Pancreas (tissue), 10 donors: Measurements from ENCODE around the gene CCT4. TPM values are rescaled to one million over a fixed set of nuclear protein-coding genes. Genes with fewer than 3 reads are reported as not detected.
A peak's percentile ranks its signal among the peaks of the same experiment; 100 is the strongest.

Source experiments
- ATAC-seq, 4 donors: fragments of 200-7000 bp; cut with Tn5 transposase; one replicate each; pipeline versions ENCODE4 v1.8.0 to v1.9.1; 2020; ENCODE audit warnings: mild to moderate bottlenecking in 4 of 4, moderate library complexity in 4 of 4
- DNase-seq, 6 donors: peaks; one replicate each; pipeline ENCODE4 v3.0.0-alpha.2; 2020
- FAIRE-seq: peaks from 2 replicates; lab custom pipeline; 2012; peaks lifted over from hg19 to GRCh38; lab: Jason Lieb, UNC
- H3K27ac ChIP-seq, 4 donors: fragments of 200-600 bp; sonication (generic); 1 replicate in 3 of 4; 2 replicates in 1 of 4; pipeline versions ENCODE4 v1.5.0 to v1.8.0; 2020
- H3K27me3 ChIP-seq, 4 donors: fragments of 200-600 bp; one replicate each; pipeline ENCODE4 v1.8.0; 2021
- H3K36me3 ChIP-seq, 3 donors: fragments of 200-600 bp; sonication (generic) in 1 of 3; one replicate each; pipeline versions ENCODE4 v1.5.0 to v1.8.0; 2020 to 2021
- H3K4me1 ChIP-seq, 3 donors: fragments of 200-600 bp; one replicate each; pipeline ENCODE4 v1.8.0; 2021
- H3K4me3 ChIP-seq, 4 donors: fragments of 200-600 bp; sonication (generic) in 2 of 4; one replicate each; pipeline versions ENCODE4 v1.5.0 to v1.8.0; 2020 to 2021
- H3K9me3 ChIP-seq, 4 donors: fragments of 200-600 bp; one replicate each; pipeline ENCODE4 v1.8.0; 2021
- WGBS, 2 donors: extraction: QIAGEN DNeasy Blood & Tissue Kit; methylation state at CpG; one replicate each; pipeline ENCODE4 v1.1.7; 2013; 5-methylcytosine and 5-hydroxymethylcytosine counted together
- intact Hi-C, 3 donors: fragments of 100-400 bp; cut with DNase I; formaldehyde crosslinking; loops; one replicate each; pipeline versions ENCODE4 v1.11.1 to v1.14.2; 2022
- polyA plus RNA-seq, 2 donors: library from polyadenylated mRNA; stranded (reverse); fragments of 200-250 nt; gene quantifications; one replicate each; pipeline ENCODE4 v1.2.3, GENCODE V29; 2013
- total RNA-seq, 6 donors: library from RNA; stranded (reverse); fragmentation: NEBNext Ultra II Directional in 4 of 6; extraction: Animal tissue kit (Norgen Biotek cat#: 25700) in 4 of 6; gene quantifications; one replicate each; pipeline versions ENCODE4 v1.2.1 to v1.2.4, GENCODE V29; 2021 to 2023
- TF ChIP-seq, protein P1 (sequence below), 4 donors: fragments of 200-600 bp; sonication (generic) in 3 of 4; IDR thresholded peaks; one replicate each; pipeline versions ENCODE4 v1.5.0 to v1.8.0; 2021; ENCODE audit warnings: antibody characterized with exemption in 4 of 4
- donor health status: healthy with polysubstance abuse.
- donor health status: DM: no; HTN: no; CAD: no; lungs with moderate emphysema.
- donor health status: DM: no; HTN: no; CAD: no.
- donor health status: control.
- donor health status: control.
- donor health status: Bipolar disorder and iron deficiency.
- donor health status: DM: yes; HTN: yes; CAD: no.
- donor health status: DM: no; HTN: no; CAD: no.
- donor health status: DM: no; HTN: no; CAD: no.
- donor health status: DM: yes; HTN: yes; CAD: no.

The CCT4 gene, protein sequence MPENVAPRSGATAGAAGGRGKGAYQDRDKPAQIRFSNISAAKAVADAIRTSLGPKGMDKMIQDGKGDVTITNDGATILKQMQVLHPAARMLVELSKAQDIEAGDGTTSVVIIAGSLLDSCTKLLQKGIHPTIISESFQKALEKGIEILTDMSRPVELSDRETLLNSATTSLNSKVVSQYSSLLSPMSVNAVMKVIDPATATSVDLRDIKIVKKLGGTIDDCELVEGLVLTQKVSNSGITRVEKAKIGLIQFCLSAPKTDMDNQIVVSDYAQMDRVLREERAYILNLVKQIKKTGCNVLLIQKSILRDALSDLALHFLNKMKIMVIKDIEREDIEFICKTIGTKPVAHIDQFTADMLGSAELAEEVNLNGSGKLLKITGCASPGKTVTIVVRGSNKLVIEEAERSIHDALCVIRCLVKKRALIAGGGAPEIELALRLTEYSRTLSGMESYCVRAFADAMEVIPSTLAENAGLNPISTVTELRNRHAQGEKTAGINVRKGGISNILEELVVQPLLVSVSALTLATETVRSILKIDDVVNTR
- total RNA-seq (100 to 1,000 TPM in 1 of 6 donors, 10 to 100 TPM in 5; 60.0 to 101 (median 77.1) TPM), polyA plus RNA-seq (10 to 100 TPM; 24.6 to 44.8 TPM)

DNA sequence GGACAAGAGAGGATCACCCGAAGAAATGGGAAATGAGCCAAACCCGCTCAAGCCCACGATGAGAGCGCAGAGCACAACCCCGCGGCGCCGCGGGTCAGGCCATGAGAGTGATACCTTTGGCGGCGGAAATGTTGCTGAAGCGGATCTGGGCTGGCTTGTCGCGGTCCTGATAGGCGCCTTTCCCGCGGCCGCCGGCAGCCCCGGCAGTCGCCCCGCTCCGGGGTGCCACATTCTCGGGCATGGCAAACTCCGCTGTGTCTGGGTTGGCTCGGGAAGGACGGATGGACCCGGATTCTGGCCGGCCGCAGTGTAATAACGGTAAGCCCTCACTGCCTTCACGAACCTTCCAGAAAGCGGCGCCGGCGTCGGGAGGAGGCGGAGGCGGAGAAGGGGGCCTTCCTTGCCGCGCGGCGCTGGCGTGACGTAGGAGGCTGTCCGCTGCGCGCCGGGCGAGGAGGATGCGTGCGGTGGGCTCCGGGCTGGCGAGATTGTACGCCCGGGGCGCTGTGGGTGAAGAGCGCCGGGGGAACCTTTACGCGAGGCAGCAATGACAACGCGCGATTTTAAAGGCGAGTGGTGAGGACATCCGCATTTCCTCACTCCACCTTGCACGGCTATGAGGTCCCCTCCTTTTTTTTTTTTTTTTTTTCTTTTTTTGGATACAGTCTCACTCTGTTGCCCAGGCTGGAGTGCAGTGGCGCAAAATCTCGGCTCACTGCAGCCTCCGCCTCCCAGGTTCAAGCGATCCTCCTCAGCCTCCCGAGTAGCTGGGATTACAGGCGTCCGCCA is at the start of gene CCT4:
TSS of gene CCT4 (minus strand) at position 390 of the 789 bp plus-strand sequence. CDS start at position 241, 149 bp downstream.
- intact Hi-C loops: no loop called here
- H3K4me1 ChIP-seq: peaks cover 5 to 14% (median 5%) of the 10 kb centered on the region in 3 donors
- FAIRE-seq (no peak), DNase-seq (peak; percentile 81 to 97 (median 90)), ATAC-seq (peak; percentile 93 to 96 (median 94))
- no peaks in the 10 kb centered on the region for H3K27me3 ChIP-seq
- peak within 1 kb of the TSS; percentile 64 to 94 (median 82) for H3K4me3 ChIP-seq
- TF ChIP-seq, protein P1, sequence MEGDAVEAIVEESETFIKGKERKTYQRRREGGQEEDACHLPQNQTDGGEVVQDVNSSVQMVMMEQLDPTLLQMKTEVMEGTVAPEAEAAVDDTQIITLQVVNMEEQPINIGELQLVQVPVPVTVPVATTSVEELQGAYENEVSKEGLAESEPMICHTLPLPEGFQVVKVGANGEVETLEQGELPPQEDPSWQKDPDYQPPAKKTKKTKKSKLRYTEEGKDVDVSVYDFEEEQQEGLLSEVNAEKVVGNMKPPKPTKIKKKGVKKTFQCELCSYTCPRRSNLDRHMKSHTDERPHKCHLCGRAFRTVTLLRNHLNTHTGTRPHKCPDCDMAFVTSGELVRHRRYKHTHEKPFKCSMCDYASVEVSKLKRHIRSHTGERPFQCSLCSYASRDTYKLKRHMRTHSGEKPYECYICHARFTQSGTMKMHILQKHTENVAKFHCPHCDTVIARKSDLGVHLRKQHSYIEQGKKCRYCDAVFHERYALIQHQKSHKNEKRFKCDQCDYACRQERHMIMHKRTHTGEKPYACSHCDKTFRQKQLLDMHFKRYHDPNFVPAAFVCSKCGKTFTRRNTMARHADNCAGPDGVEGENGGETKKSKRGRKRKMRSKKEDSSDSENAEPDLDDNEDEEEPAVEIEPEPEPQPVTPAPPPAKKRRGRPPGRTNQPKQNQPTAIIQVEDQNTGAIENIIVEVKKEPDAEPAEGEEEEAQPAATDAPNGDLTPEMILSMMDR (IDR thresholded peaks at IDR 0.05): no peak
- H3K36me3 ChIP-seq: peaks cover 2 to 9% (median 9%) of the 10 kb centered on the region in 3 donors
- H3K9me3 ChIP-seq: no peaks in the 10 kb centered on the region
- peak within 1 kb of the TSS; percentile 96 to 99 (median 98) for H3K27ac ChIP-seq
- WGBS, 2 donors: 1% methylated on average over 66 to 74 of the region's 74 CpGs

DNA sequence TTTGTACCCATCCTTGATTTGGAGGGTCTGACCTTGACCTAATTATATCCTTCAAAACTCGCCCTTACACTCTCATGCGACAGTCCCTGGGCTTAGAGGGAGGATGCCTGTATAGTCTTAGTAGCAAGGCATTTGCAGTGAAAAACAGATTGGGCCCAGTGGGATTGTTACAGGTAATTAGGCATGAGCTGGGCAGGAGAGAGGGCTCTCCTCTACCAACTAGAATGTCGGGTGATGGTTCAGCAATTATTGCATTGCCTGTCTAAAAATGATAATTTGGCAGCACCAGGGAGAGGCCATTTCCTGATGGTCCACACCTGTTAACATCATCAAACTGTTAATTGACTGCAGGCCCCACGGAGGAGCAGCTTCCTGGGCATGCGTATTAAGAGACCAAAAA is 49.4 kb upstream of the CCT4 start:
- TF ChIP-seq, protein P1 (IDR thresholded peaks at IDR 0.05): no peak
- Histone ChIP-seq H3K4me1 (no peaks in the 10 kb centered on the region), H3K9me3 (no peaks in the 10 kb centered on the region), H3K4me3 (no peak overlapping the region), H3K27ac (no peak overlapping the region), H3K27me3 (no peaks in the 10 kb centered on the region), H3K36me3 (no peaks in the 10 kb centered on the region)
- no peak for ATAC-seq
- no peak for FAIRE-seq
- DNase-seq: no peak
- intact Hi-C loops: no loop called here
- WGBS, 2 donors: 88% methylated on average over 5 of the region's 5 CpGs

- Histone ChIP-seq H3K9me3 (no peaks in the 10 kb centered on the region), H3K27ac (no peak overlapping the region), H3K4me3 (no peak overlapping the region), H3K36me3 (no peaks in the 10 kb centered on the region), H3K27me3 (no peaks in the 10 kb centered on the region), H3K4me1 (no peaks in the 10 kb centered on the region)
- intact Hi-C loops: no loop called here
- TF ChIP-seq, protein P1 (IDR thresholded peaks at IDR 0.05): no peak
- WGBS, 2 donors: 65 to 77% methylated on average over 3 of the region's 3 CpGs
- ATAC-seq (no peak), DNase-seq (no peak), FAIRE-seq (no peak)
These were observed 48.6 kb upstream of the CCT4 start for GRCh38 chr2:61937098-61937497.

DNA sequence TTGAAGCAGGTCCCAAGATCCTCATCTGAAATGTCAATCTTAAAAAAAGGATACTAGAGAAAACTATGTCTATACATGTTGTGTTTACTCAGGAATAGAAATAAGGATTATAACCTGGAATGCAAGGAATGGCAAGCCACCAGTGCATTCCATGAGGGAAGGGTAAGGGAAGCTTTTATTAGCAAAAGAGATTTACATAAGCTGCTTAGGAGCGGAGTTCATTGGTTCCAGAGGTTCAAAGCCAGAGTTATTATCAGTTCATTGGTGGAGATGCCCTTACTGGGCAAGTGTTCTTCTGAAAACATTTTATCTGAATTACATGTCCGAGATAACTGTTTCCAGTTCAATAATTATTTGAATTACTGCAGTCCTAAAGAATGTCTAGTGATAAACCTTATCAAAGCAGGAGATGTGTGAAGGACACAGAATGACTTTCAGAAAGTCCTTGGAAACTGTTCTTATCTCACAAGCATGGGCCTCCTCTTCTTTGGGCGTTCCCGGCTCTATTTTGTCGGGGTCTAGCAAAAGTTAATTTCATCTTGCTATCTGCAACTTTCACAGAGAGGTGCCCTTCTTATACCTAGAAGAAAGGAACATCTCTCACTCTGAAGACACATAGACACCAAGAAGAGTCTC is 40.5 kb upstream of the CCT4 start:
- WGBS, 2 donors: 53 to 62% methylated on average over 5 of the region's 5 CpGs
- H3K4me3 ChIP-seq: no peak overlapping the region
- no peaks in the 10 kb centered on the region for H3K9me3 ChIP-seq
- no peaks in the 10 kb centered on the region for H3K4me1 ChIP-seq
- FAIRE-seq: no peak
- no peaks in the 10 kb centered on the region for H3K36me3 ChIP-seq
- H3K27me3 ChIP-seq: no peaks in the 10 kb centered on the region
- peak in 1 of 4 donors; percentile 46 for ATAC-seq
- no peak overlapping the region for H3K27ac ChIP-seq
- no peak for DNase-seq
- TF ChIP-seq, protein P1 (IDR thresholded peaks at IDR 0.05): no peak
- intact Hi-C loops: loop anchor here in 1 of 3 donors (10.0 kb wide), 1 partner anchor 486 kb away; no protein-coding TSS in a partner anchor
